HFF-Myc (cell line): Measurements from ENCODE around the gene KCNMA1.

Experiments used
- DNase-seq: peaks from one replicate; pipeline ENCODE4 v3.0.0-alpha.2; 2011; ENCODE audit warnings: low read depth; ENCODE audit errors: extremely low read depth
- H3K4me3 ChIP-seq: replicated peaks from 2 replicates; pipeline ENCODE4 v1.5.1; 2011; ENCODE audit warnings: low read depth, mild to moderate bottlenecking, control low read depth, low read length
- TF ChIP-seq, protein P1 (sequence below): IDR thresholded peaks from 2 replicates; pipeline ENCODE4 v1.5.1; 2012; ENCODE audit warnings: mild to moderate bottlenecking, low read depth, low read length, control low read depth; ENCODE audit errors: missing control alignments

KCNMA1 gene

DNA sequence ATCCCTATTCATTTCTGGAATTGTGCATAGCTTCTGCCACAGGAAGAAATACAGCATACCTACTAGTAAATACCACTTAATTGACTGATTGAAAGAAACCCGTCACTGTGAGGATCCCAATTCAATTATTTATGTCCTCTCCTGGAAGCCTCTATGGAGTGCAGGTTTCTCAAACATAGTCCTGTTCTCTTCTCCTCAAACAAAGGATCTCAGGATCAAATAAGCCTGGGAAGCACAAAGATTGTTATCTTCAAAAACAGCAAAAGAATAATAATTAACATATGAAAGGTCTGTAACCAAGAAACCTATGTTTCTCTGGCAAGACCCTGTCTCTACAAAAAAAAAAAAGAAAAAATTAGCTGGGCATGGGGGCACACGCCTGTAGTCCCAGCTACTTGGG lies 127.3 kb downstream of the KCNMA1 start:
- no peak overlapping the region for H3K4me3 ChIP-seq
- no peak for DNase-seq
- TF ChIP-seq, protein P1, sequence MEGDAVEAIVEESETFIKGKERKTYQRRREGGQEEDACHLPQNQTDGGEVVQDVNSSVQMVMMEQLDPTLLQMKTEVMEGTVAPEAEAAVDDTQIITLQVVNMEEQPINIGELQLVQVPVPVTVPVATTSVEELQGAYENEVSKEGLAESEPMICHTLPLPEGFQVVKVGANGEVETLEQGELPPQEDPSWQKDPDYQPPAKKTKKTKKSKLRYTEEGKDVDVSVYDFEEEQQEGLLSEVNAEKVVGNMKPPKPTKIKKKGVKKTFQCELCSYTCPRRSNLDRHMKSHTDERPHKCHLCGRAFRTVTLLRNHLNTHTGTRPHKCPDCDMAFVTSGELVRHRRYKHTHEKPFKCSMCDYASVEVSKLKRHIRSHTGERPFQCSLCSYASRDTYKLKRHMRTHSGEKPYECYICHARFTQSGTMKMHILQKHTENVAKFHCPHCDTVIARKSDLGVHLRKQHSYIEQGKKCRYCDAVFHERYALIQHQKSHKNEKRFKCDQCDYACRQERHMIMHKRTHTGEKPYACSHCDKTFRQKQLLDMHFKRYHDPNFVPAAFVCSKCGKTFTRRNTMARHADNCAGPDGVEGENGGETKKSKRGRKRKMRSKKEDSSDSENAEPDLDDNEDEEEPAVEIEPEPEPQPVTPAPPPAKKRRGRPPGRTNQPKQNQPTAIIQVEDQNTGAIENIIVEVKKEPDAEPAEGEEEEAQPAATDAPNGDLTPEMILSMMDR, result no peak

DNA sequence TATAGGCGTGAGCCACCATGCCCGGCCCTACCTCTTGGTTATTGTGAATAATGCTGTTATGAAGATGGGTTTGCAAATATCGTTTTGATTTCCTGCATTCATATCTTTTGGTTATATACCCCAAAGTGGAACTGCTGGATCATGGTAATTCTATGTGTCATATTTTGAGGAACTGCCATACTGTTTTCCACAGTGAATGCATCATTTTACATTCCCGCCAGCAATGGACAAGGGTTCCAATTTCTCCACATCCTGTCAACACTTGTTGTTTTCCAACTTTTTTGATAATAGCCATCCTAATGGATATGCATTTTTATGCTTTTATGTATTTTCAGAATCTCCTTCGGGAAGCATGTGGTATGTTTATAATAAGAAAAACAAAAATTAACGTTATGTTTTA lies 128.2 kb downstream of the KCNMA1 start:
- TF ChIP-seq, protein P1, result no peak
- no peak for DNase-seq
- H3K4me3 ChIP-seq, result no peak overlapping the region

GRCh38 chr10:77507291-77507880 lies 130.2 kb downstream of the KCNMA1 start:
- TF ChIP-seq, protein P1, result no peak
- DNase-seq, result no peak
- H3K4me3 ChIP-seq, result no peak overlapping the region

DNA sequence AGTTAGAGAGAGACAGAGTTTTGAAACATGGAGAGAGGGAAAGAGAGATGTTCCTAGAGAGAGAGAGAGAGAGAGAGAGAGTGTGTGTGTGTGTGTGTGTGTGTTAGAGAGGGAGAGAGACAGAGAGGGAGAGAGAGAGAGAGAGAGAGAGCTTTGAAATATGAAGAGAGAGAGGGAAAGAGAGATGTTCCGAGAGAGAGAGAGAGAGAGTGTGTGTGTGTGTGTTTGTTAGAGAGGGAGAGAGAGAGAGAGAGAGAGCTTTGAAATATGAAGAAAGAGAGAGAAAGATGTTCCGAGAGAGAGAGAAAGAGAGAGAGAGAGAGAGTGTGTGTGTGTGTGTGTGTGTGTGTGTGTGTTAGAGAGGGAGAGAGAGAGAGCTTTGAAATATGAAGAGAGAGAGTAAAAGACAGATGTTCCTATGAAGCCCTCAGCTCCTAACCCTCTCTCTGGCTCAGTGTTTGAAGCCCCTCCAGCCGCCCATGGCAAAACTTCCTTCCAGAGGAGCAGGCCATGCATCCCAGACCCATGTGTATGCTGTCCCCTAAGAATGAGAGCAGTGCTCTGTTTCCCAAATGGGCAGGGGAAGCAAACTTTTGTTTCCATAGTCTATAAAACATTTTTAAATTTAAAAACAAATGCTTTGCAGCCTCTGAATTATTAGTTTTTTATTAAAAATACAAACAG lies 130.9 kb downstream of the KCNMA1 start:
- TF ChIP-seq, protein P1, result no peak
- DNase-seq, result no peak
- H3K4me3 ChIP-seq, result no peak overlapping the region

- DNase-seq, result no peak
- no peak overlapping the region for H3K4me3 ChIP-seq
- TF ChIP-seq, protein P1, result no peak
These were observed 131.9 kb downstream of the KCNMA1 start for GRCh38 chr10:77505431-77506334.

- TF ChIP-seq, protein P1, result no peak
- no peak for DNase-seq
These were observed 132.7 kb downstream of the KCNMA1 start for GRCh38 chr10:77504873-77505257.

More at GRCh38 chr10:77504873-77505257, 132.7 kb downstream of the KCNMA1 start:
- no peak overlapping the region for H3K4me3 ChIP-seq
